Activated effector memory CD4-positive, alpha-beta T cell treated with Interleukin-2 at 50 U/mL for 16 hours (primary cell): ENCODE results near the gene LRFN4.

Experiments used
- DNase-seq: peaks from one replicate; pipeline ENCODE4 v3.0.0-alpha.2; 2020

Gene LRFN4

GRCh38 chr11:66858939-66859685, 2.2 kb downstream of the LRFN4 start:
- DNase-seq = no peak

GRCh38 chr11:66859686-66860448, 3.0 kb downstream of the LRFN4 start:
- no peak for DNase-seq

- DNase-seq = no peak
Observed at GRCh38 chr11:66860449-66860831, 3.6 kb downstream of the LRFN4 start.

GRCh38 chr11:66861038-66861773, 4.3 kb downstream of the LRFN4 start:
- no peak for DNase-seq

- DNase-seq = no peak
Observed at GRCh38 chr11:66861774-66862558, 5.1 kb downstream of the LRFN4 start.

GRCh38 chr11:66862559-66863037, 5.7 kb downstream of the LRFN4 start:
- no peak for DNase-seq

- DNase-seq = no peak
Observed at GRCh38 chr11:66863428-66864125, 6.7 kb downstream of the LRFN4 start.

- DNase-seq = no peak
Observed at GRCh38 chr11:66864172-66864901, 7.5 kb downstream of the LRFN4 start.

GRCh38 chr11:66864924-66865697, 8.2 kb downstream of the LRFN4 start:
- no peak for DNase-seq

GRCh38 chr11:66866007-66866406, 9.1 kb downstream of the LRFN4 start:
- no peak for DNase-seq

GRCh38 chr11:66866511-66866986, 9.7 kb downstream of the LRFN4 start:
- no peak for DNase-seq

- DNase-seq = no peak
Observed at GRCh38 chr11:66867425-66868040, 10.7 kb downstream of the LRFN4 start.

GRCh38 chr11:66868082-66868725, 11.3 kb downstream of the LRFN4 start:
- no peak for DNase-seq

GRCh38 chr11:66868726-66869566, 12.1 kb downstream of the LRFN4 start:
- peak; percentile 71 for DNase-seq

- no peak for DNase-seq
Observed at GRCh38 chr11:66869567-66869870, 12.7 kb downstream of the LRFN4 start.

GRCh38 chr11:66870131-66870530, 13.3 kb downstream of the LRFN4 start:
- no peak for DNase-seq

GRCh38 chr11:66870616-66871520, 14.0 kb downstream of the LRFN4 start:
- no peak for DNase-seq

- no peak for DNase-seq
Observed at GRCh38 chr11:66871521-66871901, 14.6 kb downstream of the LRFN4 start.
